Measurements from ENCODE around the gene TET2. TPM values are rescaled to one million over a fixed set of nuclear protein-coding genes. Genes with fewer than 3 reads are reported as not detected.
A peak's percentile ranks its signal among the peaks of the same experiment; 100 is the strongest.
"Not testable (repeated sequence)": the region's sequence is repeated elsewhere in the genome, so short reads cannot be mapped to it uniquely, and the experiment has no call there.

The TET2 gene
- total RNA-seq, 2 donors from 2014 or later, result 41.5 to 46.8 TPM

DNA sequence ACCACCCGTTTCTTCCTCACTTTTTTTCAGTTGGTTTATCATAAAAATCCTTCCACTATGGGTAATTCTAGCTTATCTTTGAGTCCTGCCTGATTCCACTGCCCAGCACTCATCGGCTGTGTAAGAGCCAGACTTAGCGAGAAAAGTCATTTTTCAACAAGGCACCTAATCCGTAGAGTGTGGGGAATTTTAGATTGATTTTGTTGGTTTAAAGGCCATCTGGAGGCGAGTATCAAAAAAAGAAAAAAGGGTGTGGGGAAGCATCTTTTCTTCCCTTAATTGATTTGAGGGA lies 134.4 kb downstream of the TET2 start:
- DNase-seq (ENCODE audit: low spot score in 2 of 2) (no peak), ATAC-seq (no peak)
- Mint-ChIP-seq H3K36me3 (peaks cover 7 to 9% of the 10 kb centered on the region in 2 donors), H3K9me3 (peaks cover 0 to 14% of the 10 kb centered on the region in 2 donors), H3K27ac (peak overlapping the region in 1 of 2 donors; percentile 30)

GRCh38 chr4:105282489-105282888 lies 135.8 kb downstream of the TET2 start:
- H3K9me3 Mint-ChIP-seq, result peaks cover 3 to 22% of the 10 kb centered on the region in 2 donors

GRCh38 chr4:105283501-105283900 lies 136.8 kb downstream of the TET2 start:
- no peak overlapping the region for H3K27ac Mint-ChIP-seq
- peaks cover 3 to 24% of the 10 kb centered on the region in 2 donors for H3K9me3 Mint-ChIP-seq
- ATAC-seq, result no peak
- H3K36me3 Mint-ChIP-seq, result peaks cover 6 to 20% of the 10 kb centered on the region in 2 donors
- no peak for DNase-seq (ENCODE audit: low spot score in 2 of 2)

More at GRCh38 chr4:105282489-105282888, 135.8 kb downstream of the TET2 start:
- no peak overlapping the region for H3K27ac Mint-ChIP-seq
- H3K36me3 Mint-ChIP-seq, result peaks cover 5 to 10% of the 10 kb centered on the region in 2 donors
- DNase-seq (ENCODE audit: low spot score in 2 of 2) (no peak), ATAC-seq (no peak)

- Mint-ChIP-seq H3K27ac (no peak overlapping the region), H3K36me3 (peaks cover 14 to 28% of the 10 kb centered on the region in 2 donors), H3K9me3 (peaks cover 6 to 26% of the 10 kb centered on the region in 2 donors)
- ATAC-seq, result no peak
- no peak for DNase-seq (ENCODE audit: low spot score in 2 of 2)
Observed at GRCh38 chr4:105288121-105288520, 141.4 kb downstream of the TET2 start.

DNA sequence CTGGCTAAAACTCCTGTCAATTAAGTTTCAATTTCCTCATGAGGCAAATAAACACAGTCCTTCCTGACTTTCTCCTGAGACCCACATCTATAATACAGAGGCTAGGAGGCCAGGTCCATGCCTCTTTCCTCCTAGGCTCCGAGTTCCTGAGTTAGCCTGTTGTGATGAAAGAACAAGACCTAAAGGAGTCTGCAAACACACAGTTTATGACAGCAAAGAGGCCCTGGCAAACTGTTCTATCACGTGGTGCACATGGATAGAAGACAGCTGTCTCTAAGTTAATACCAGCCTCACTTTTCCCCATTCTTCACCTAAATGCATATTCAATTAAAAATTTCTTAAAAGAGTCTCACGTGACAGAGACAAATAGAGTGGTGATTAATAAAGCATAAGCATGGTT lies 145.2 kb downstream of the TET2 start:
- ATAC-seq (no peak), DNase-seq (ENCODE audit: low spot score in 2 of 2) (no peak)
- H3K36me3 Mint-ChIP-seq, result peaks cover 9 to 29% of the 10 kb centered on the region in 2 donors
- H3K27ac Mint-ChIP-seq, result no peak overlapping the region
- peaks cover 7 to 23% of the 10 kb centered on the region in 2 donors for H3K9me3 Mint-ChIP-seq

DNA sequence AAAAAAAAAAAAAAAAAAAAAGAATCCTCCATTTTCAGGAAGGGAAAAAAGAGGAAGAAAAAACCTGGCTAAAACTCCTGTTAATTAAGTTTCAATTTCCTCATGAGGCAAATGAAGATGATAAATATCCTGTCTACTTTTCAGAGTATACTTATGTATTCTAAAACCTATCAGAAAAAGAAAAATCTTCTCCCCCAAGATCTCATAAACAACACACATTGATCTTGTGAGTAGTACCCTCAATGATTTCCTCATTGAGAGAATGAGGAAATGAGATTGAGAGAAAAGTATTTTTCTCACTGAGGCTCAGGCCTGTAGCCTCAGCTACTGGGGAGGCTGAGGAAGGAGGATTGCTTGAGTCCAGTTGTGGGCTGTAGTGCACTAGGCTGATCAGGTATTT lies 146.7 kb downstream of the TET2 start:
- H3K27ac Mint-ChIP-seq, result no peak overlapping the region
- H3K36me3 Mint-ChIP-seq, result peaks cover 19 to 25% of the 10 kb centered on the region in 2 donors
- DNase-seq (ENCODE audit: low spot score in 2 of 2), result no peak
- peaks cover 10 to 25% of the 10 kb centered on the region in 2 donors for H3K9me3 Mint-ChIP-seq
- ATAC-seq, result no peak

DNA sequence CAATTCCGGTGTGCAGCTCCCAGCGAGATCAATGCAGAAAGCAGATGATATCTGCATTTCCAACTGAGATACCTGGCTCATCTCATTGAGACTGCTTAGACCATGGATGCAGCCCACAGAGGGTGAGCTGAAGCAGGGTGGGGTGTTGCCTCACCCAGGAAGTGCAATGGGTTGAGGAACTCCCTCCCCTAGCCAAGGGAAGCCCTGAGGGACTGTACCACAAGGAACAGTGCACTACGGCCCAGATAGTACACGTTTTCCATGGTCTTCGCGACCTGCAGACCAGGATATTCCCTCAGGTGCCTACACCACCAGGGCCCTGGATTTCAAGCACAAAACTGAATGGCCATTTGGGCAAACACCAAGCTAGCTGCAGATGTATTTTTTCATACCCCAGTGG lies 150.0 kb downstream of the TET2 start:
- DNase-seq (ENCODE audit: low spot score in 2 of 2), result no peak
- ATAC-seq, result no peak
- Mint-ChIP-seq H3K27ac (no peak overlapping the region), H3K9me3 (peaks cover 17 to 46% of the 10 kb centered on the region in 2 donors), H3K36me3 (peaks cover 32 to 46% of the 10 kb centered on the region in 2 donors)

- DNase-seq (ENCODE audit: low spot score in 2 of 2); H3K27ac Mint-ChIP-seq; ATAC-seq: not testable (repeated sequence)
- Mint-ChIP-seq H3K9me3 (peaks cover 23 to 66% of the 10 kb centered on the region in 2 donors), H3K36me3 (peaks cover 40 to 67% of the 10 kb centered on the region in 2 donors)
Observed at GRCh38 chr4:105299027-105299426, 152.4 kb downstream of the TET2 start.

GRCh38 chr4:105304085-105304484 lies 157.4 kb downstream of the TET2 start:
- H3K36me3 Mint-ChIP-seq, result peaks cover 32 to 59% of the 10 kb centered on the region in 2 donors
- H3K9me3 Mint-ChIP-seq, result peaks cover 22 to 50% of the 10 kb centered on the region in 2 donors
- ATAC-seq, result no peak
- DNase-seq (ENCODE audit: low spot score in 2 of 2), result no peak
- H3K27ac Mint-ChIP-seq, result no peak overlapping the region

DNA sequence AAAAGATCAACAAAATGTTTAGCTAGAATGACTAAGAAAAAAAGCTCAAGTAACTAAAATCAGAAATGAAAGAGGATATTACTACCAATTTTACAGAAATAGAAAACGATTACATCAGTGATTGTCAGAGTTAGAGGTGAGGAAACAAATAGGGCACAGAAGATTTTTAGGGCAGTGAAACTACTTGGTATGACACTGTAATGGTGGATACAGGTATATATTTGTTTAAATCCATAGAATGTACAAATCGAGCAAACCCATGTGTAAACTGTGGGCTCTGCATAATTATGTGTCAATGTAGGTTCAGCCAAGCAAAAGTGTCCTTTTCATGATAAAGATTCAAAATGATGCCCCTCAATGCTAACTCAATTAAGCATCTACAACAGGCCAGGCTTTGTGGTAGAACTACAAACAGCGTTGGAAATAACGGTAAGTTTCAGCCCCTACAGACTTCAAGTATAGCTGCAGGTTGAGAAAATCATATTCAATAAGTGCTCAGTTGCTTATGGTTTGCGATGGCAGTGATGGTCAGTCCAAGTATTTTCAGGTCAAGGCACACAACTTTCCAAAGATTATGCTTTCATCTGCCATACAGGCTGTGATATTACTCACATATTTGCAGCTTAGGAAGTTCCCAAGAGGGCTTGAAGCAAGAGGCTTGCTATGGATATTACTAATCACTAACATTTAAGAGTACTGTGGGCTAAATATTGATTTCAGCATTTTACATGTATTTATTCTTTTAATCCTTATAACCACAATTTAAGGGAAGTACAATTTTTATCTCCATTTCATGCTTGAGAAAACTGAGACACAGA lies 158.6 kb downstream of the TET2 start:
- ATAC-seq (peak; percentile 16 to 42), DNase-seq (ENCODE audit: low spot score in 2 of 2) (peak in 1 of 2 donors; percentile 4)
- peak overlapping the region; percentile 31 to 78 for H3K27ac Mint-ChIP-seq
- H3K9me3 Mint-ChIP-seq, result peaks cover 25 to 47% of the 10 kb centered on the region in 2 donors
- H3K36me3 Mint-ChIP-seq, result peaks cover 33 to 59% of the 10 kb centered on the region in 2 donors

GRCh38 chr4:105306158-105306781 lies 159.6 kb downstream of the TET2 start:
- Mint-ChIP-seq H3K9me3 (peaks cover 31 to 47% of the 10 kb centered on the region in 2 donors), H3K36me3 (peaks cover 33 to 59% of the 10 kb centered on the region in 2 donors), H3K27ac (peak overlapping the region; percentile 31 to 78)
- ATAC-seq (peak; percentile 91 to 95), DNase-seq (ENCODE audit: low spot score in 2 of 2) (peak; percentile 58 to 64)

- Mint-ChIP-seq H3K9me3 (peaks cover 36 to 49% of the 10 kb centered on the region in 2 donors), H3K27ac (peak overlapping the region; percentile 39 to 78), H3K36me3 (peaks cover 37 to 61% of the 10 kb centered on the region in 2 donors)
- ATAC-seq (no peak), DNase-seq (ENCODE audit: low spot score in 2 of 2) (no peak)
Observed at GRCh38 chr4:105306820-105307219, 160.1 kb downstream of the TET2 start.

GRCh38 chr4:105318486-105318885 lies 171.8 kb downstream of the TET2 start:
- peaks cover 7 to 18% of the 10 kb centered on the region in 2 donors for H3K36me3 Mint-ChIP-seq
- H3K9me3 Mint-ChIP-seq, result peaks cover 9 to 18% of the 10 kb centered on the region in 2 donors
- ATAC-seq (no peak), DNase-seq (ENCODE audit: low spot score in 2 of 2) (no peak)
- H3K27ac Mint-ChIP-seq, result no peak overlapping the region

- H3K9me3 Mint-ChIP-seq, result peaks cover 0 to 5% of the 10 kb centered on the region in 2 donors
- peaks cover 0 to 6% of the 10 kb centered on the region in 2 donors for H3K36me3 Mint-ChIP-seq
- ATAC-seq, result peak; percentile 66 to 99
- no peak overlapping the region for H3K27ac Mint-ChIP-seq
- DNase-seq (ENCODE audit: low spot score in 2 of 2), result peak in 1 of 2 donors; percentile 4
Observed at GRCh38 chr4:105327222-105327621, 180.5 kb downstream of the TET2 start.

DNA sequence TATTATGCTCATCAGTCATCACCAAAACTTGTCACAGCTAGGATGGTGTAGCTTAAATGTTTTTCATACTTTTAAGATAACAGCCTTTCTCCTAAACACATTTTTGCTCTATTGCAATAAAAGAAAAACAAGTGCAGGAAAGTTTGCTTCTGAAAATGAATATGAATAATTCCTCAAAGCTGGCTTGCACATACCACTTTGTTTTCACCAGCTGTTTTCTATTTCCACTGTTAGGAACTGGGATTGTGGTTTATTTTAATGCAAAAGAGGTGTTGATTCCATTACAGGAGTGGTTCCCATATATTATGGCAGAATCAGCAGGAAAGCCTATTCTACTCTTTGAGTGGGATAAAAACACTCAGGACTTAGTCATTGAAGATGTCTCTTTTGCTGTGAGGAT lies 181.3 kb downstream of the TET2 start:
- DNase-seq (ENCODE audit: low spot score in 2 of 2) (no peak), ATAC-seq (no peak)
- no peak overlapping the region for H3K27ac Mint-ChIP-seq
- H3K9me3 Mint-ChIP-seq, result peaks cover 0 to 5% of the 10 kb centered on the region in 2 donors
- peaks cover 0 to 6% of the 10 kb centered on the region in 2 donors for H3K36me3 Mint-ChIP-seq

- Mint-ChIP-seq H3K9me3 (peaks cover 0 to 5% of the 10 kb centered on the region in 2 donors), H3K36me3 (peaks cover 0 to 6% of the 10 kb centered on the region in 2 donors), H3K27ac (no peak overlapping the region)
- ATAC-seq (no peak), DNase-seq (ENCODE audit: low spot score in 2 of 2) (no peak)
Observed at GRCh38 chr4:105329081-105329480, 182.4 kb downstream of the TET2 start.
